ENCODE data around the gene MRPS35.

DNA sequence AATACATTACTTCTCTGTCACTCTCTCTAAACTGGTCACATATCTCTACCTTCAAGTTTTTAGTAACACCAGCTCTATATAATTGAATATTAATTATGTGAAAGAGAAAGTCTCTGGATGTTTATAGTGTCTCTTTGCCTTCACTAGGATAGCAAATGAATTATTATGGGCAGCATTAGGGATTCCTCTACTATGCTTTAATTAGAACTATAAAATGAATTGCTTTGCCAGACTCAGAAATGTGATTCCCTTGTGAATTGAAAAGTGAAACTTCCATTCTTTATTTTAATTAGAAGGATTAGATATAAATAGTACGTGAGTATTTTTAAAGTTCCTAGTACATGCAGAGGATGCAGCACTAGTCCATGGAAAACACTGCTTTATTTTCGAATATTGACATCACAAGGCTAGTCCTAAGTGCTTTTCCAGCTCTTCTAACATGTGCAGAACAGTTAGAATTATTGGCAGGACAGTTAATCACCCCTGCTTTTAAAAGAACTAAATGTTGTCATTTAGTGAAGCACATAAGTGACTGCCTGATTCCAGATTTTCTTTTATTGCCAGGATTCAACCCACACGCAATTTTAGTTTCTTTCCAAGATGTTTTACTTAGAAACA lies 37.4 kb upstream of the MRPS35 start:
- no peak for TF ChIP-seq TAF1 (IDR thresholded peaks at IDR 0.05; ENCODE audit: borderline replicate concordance, insufficient read depth, low read length)
- TF ChIP-seq, protein P1, sequence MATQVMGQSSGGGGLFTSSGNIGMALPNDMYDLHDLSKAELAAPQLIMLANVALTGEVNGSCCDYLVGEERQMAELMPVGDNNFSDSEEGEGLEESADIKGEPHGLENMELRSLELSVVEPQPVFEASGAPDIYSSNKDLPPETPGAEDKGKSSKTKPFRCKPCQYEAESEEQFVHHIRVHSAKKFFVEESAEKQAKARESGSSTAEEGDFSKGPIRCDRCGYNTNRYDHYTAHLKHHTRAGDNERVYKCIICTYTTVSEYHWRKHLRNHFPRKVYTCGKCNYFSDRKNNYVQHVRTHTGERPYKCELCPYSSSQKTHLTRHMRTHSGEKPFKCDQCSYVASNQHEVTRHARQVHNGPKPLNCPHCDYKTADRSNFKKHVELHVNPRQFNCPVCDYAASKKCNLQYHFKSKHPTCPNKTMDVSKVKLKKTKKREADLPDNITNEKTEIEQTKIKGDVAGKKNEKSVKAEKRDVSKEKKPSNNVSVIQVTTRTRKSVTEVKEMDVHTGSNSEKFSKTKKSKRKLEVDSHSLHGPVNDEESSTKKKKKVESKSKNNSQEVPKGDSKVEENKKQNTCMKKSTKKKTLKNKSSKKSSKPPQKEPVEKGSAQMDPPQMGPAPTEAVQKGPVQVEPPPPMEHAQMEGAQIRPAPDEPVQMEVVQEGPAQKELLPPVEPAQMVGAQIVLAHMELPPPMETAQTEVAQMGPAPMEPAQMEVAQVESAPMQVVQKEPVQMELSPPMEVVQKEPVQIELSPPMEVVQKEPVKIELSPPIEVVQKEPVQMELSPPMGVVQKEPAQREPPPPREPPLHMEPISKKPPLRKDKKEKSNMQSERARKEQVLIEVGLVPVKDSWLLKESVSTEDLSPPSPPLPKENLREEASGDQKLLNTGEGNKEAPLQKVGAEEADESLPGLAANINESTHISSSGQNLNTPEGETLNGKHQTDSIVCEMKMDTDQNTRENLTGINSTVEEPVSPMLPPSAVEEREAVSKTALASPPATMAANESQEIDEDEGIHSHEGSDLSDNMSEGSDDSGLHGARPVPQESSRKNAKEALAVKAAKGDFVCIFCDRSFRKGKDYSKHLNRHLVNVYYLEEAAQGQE (IDR thresholded peaks at IDR 0.05; ENCODE audit: insufficient read depth in 1 of 2, low read depth in 2 of 2, low read length in 2 of 2), result no peak
- no peak for TF ChIP-seq POLR2AphosphoS5 (IDR thresholded peaks at IDR 0.05; ENCODE audit: low read depth, low read length)
